ENCODE measurements around the gene CNFN.

- no peak for TF ChIP-seq CTCF (IDR thresholded peaks at IDR 0.05; ENCODE audit: low read depth, low read length, poor library complexity, severe bottlenecking)
- TF ChIP-seq EZH2phosphoT487 (IDR thresholded peaks at IDR 0.05; ENCODE audit: borderline replicate concordance, low read length) = no peak
Measured at GRCh38 chr19:42380155-42380554, 9.9 kb downstream of the CNFN start.
